ENCODE measurements around the gene BEND5.

DNA sequence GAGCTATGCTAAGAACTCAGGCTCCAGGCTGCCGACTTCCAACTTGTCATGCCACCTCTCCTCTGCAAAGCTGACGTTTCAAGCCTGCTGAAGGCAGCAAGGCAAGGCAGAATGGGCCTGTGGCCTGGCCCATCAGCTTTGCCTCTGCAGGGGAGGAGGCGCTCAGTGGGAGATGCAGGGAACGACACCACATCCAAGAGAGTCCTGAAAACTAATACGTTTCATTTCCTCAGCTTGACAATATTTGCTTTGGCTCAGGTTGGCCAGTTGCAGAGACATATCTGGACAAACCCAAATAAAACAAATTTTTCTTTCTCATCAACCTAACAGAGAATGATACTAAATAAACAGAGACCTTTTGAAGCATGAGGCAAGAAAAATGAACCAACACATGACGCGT lies 35.3 kb downstream of the BEND5 start:
- TF ChIP-seq, protein P1, sequence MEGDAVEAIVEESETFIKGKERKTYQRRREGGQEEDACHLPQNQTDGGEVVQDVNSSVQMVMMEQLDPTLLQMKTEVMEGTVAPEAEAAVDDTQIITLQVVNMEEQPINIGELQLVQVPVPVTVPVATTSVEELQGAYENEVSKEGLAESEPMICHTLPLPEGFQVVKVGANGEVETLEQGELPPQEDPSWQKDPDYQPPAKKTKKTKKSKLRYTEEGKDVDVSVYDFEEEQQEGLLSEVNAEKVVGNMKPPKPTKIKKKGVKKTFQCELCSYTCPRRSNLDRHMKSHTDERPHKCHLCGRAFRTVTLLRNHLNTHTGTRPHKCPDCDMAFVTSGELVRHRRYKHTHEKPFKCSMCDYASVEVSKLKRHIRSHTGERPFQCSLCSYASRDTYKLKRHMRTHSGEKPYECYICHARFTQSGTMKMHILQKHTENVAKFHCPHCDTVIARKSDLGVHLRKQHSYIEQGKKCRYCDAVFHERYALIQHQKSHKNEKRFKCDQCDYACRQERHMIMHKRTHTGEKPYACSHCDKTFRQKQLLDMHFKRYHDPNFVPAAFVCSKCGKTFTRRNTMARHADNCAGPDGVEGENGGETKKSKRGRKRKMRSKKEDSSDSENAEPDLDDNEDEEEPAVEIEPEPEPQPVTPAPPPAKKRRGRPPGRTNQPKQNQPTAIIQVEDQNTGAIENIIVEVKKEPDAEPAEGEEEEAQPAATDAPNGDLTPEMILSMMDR (IDR thresholded peaks at IDR 0.05) = no peak
- TF ChIP-seq POLR2A (IDR thresholded peaks at IDR 0.05) = no peak

Measured in thyroid gland (tissue), 4 donors.